Measurements from ENCODE around the gene DLX5.

The DLX5 gene

DNA sequence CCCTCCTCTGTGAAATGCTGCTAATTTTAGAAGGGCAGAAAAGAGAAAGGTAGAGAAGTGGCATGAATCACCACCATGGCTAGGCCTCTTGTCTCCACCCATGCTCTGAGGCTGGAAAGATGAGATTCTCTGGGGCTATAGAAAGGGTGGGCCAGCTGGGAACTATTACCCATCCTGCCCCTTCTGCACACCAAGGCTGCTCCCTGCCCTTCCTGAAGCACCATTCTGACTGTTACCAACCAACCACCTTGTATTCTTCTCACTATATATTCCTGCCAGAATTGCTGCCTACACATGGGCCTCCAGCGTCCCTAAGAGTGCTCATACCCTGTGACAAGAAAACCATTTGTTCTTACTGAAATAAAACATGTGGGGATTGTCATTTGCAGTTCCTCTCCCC is 30.7 kb downstream of the DLX5 start:
- no peak overlapping the region for H3K4me3 ChIP-seq (ENCODE audit: low read depth, low read length)

GRCh38 chr7:96993094-96993865 is 31.4 kb downstream of the DLX5 start:
- no peak overlapping the region for H3K4me3 ChIP-seq (ENCODE audit: low read depth, low read length)
- no peak for DNase-seq (ENCODE audit: low read depth)

More for the DNA sequence above, 30.7 kb downstream of the DLX5 start:
- DNase-seq (ENCODE audit: low read depth) = no peak

DNA sequence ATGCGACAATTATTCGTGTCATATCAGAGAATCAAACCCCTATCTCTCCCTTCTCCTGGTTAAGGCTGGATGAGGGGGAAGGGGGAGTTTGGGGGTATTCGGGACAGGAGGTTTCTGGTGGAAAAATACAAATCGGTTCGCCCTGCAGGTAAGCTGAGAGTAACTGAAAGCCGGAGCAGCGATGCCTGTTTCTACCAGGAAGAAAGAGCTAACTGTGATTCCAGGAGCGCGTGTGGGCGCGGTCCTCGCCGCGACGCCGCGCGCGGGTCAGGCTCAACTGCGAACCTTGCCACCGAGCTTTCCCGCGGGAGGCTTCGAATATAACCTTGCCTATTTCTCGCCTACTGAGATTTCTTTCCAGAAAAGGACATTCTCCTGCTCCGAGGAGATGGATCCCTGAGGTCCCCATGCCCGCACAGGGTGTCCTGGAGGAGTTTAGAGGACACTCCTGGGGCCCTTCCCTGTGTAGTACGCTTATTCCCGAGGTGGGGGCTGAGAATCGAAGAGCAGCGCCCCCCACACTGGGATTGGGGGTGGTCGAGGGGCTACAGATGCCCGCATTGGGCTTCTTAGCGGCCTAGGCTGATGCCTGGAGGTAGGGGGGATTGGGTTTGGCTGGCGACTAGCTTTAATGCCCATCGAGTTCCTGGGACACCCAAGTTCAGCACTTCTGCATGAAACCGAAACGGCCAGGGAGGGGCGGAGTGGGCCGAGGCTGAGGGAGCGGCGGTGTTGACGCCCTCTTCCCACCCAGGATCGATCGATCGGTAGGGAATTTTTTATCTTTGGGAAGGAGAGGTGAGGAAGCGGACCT is 32.2 kb downstream of the DLX5 start:
- no peak for DNase-seq (ENCODE audit: low read depth)
- H3K4me3 ChIP-seq (ENCODE audit: low read depth, low read length) = no peak overlapping the region

DNA sequence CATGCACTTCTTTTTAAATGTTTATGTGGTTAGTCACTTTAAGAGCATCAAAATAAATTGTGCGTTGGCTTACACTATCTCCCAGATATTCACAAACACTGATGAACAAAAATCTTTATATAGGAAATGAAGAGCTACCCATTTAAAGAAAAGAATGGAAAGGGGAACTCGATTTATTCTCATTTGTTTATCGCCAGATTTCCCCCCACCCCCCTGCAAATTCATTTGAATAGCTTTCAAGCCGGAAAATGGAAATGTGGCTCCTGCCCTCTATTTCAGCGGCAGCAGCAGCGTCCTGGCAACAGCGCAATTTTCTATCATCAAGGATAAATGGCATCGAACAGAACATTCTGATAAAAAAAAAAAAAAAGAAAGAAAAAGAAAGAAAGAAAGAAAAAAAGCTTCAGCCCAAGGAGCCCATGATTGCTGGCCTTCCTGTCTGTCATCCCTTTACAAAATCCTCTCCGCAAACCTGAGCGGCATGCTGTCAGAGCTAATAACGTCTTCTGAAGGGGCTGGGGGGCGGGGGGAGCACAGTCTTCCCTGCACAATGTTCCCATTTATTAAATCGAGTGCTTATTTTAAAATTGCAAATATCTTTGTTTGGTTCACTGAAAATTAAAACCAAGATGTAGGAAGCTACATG is 33.0 kb downstream of the DLX5 start:
- no peak for DNase-seq (ENCODE audit: low read depth)

DNA sequence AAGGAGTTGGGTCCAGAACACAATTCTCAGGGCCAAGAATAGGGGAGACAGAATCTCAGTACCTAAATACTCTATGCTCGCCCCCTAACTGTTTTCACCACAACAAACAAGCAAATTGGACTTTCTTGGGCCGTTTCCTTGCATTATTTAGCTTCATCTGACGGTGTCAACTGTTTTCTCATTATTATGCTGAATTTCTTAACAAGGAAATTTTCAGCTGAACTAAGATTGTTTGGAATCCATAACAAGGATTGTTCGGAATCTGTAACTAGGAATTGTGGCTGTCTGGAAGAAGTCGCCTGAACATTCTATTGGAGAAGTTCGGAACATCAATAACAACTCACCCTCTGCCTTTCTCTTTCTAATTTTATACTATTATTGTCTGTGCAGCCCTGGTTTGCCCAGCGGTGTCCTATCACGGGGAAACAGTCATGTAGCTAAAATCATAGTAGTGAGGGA is 34.7 kb downstream of the DLX5 start:
- no peak for DNase-seq (ENCODE audit: low read depth)
- H3K4me3 ChIP-seq (ENCODE audit: low read depth, low read length) = no peak overlapping the region

More for the DNA sequence above, 33.0 kb downstream of the DLX5 start:
- no peak overlapping the region for H3K4me3 ChIP-seq (ENCODE audit: low read depth, low read length)

- no peak overlapping the region for H3K4me3 ChIP-seq (ENCODE audit: low read depth, low read length)
- DNase-seq (ENCODE audit: low read depth) = no peak
These were observed 35.3 kb downstream of the DLX5 start for GRCh38 chr7:96989241-96989858.

DNA sequence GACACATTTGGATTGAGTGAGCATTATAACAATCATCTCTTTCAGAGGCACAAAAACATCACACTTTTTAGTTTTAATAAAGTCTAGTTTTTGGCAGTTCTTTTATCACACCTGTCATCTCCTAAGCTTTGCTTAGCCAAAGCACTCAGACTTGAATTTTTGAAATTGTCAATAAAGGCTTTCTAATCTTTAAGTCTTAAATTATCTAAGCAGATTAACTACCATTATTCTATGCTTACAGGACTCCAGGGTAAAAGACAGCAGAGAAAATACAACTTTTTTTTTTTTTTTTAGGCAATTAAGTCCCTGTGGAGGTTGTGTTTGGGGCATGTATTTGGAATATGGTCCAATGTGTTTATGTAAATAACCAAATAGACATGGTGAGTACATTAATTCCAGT is 36.9 kb downstream of the DLX5 start:
- no peak overlapping the region for H3K4me3 ChIP-seq (ENCODE audit: low read depth, low read length)
- no peak for DNase-seq (ENCODE audit: low read depth)

GRCh38 chr7:96986901-96987300 is 37.7 kb downstream of the DLX5 start:
- no peak overlapping the region for H3K4me3 ChIP-seq (ENCODE audit: low read depth, low read length)
- DNase-seq (ENCODE audit: low read depth) = no peak

DNA sequence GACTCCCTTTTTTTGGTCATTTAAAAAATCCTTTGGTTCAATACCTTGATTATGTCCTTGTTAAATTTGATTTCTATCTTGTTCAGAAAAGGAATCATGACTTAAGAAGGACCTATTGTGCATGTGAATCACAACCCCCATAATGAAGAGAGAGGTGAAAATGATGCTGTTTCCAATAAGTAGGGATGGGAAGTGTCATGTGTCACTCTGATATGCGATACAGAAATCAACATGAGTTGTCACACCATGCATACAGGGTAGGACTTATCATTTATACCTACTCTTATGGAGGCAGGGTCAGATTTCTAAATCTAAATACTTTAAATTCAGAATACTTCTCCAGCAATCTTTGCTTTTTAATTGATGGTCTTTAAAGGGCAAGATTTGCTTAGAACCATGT is 38.6 kb downstream of the DLX5 start:
- no peak overlapping the region for H3K4me3 ChIP-seq (ENCODE audit: low read depth, low read length)
- no peak for DNase-seq (ENCODE audit: low read depth)

DNA sequence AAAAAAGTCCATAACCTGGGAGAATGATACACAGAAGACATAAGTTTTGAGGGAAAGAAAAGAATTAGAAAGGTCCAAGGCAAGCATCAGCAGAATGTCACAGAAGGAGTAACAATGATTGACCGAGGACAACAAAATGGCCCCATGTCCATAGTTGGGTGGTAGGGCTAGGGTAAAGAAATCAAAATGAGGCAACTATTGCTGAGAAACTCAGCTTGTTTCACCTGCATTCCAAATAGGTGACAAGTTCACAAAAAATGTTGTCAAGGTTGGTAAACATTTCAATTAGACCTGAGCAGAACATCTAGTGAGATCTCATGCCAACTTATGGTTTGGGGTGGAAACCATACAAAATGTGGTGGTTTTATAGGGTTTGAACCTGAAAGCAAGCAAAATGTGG is 42.0 kb downstream of the DLX5 start:
- DNase-seq (ENCODE audit: low read depth) = no peak
- no peak overlapping the region for H3K4me3 ChIP-seq (ENCODE audit: low read depth, low read length)

GRCh38 chr7:96979551-96980276 is 44.9 kb downstream of the DLX5 start:
- no peak for DNase-seq (ENCODE audit: low read depth)
- no peak overlapping the region for H3K4me3 ChIP-seq (ENCODE audit: low read depth, low read length)

DNA sequence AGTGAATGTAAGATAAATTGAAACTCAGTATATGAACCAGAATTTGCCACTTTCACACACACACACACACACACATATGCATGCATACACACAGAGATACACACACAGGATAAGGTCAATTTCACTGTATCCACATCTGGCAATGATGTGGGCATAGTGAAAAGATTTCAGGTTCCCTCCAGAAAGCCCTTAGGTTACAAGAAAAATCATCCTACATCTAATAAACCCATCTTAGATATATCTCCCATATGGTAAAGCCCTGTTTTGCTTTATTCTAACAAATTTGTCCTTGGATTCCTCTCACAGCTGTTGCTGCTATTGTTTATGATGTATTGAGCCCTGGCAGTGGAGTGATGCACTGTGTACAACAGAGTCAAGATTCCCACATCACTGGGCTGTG is 47.2 kb downstream of the DLX5 start:
- DNase-seq (ENCODE audit: low read depth) = no peak
- H3K4me3 ChIP-seq (ENCODE audit: low read depth, low read length) = no peak overlapping the region

- no peak for DNase-seq (ENCODE audit: low read depth)
- H3K4me3 ChIP-seq (ENCODE audit: low read depth, low read length) = no peak overlapping the region
These were observed 48.5 kb downstream of the DLX5 start for GRCh38 chr7:96976106-96976505.

DNA sequence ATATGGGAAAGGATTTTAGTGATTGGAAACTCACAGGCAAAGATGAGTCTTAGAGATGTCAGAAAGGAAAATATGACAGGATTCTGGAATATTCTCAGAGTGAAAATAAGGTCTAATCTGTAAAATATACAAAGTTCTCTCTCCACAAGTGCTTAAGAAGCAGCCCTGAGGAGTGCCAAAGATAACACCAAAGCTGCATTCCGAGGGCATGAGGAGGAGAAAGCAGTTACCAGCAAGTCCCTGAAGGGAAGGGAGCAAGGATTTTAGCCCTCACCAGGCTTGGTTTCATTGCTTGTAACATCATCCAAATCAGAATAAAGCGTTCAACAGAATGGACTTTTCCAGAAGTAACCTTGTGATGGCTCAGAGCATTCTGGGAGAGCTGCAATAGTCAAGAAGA is 50.6 kb downstream of the DLX5 start:
- H3K4me3 ChIP-seq (ENCODE audit: low read depth, low read length) = no peak overlapping the region
- DNase-seq (ENCODE audit: low read depth) = no peak

- DNase-seq (ENCODE audit: low read depth) = no peak
- no peak overlapping the region for H3K4me3 ChIP-seq (ENCODE audit: low read depth, low read length)
These were observed 53.9 kb downstream of the DLX5 start for GRCh38 chr7:96970739-96971138.

Measured in skeletal muscle cell (primary cell).